Activated T-cell treated with anti-CD3 and anti-CD28 coated beads, Interleukin-2, amount 50 U/mL, for 72 hours (primary cell): Measurements from ENCODE around the gene EPAS1. TPM values are rescaled to one million over a fixed set of nuclear protein-coding genes. Genes with fewer than 3 reads are reported as not detected.

Experiments
- ATAC-seq, 2 donors: fragments of 150-1000 bp; cut with Tn5 transposase; replicated peaks in 1 of 2; 2 replicates each; pipeline ENCODE4 v1.10.0; 2021; ENCODE audit warnings: moderate library complexity in 2 of 2, mild to moderate bottlenecking in 1 of 2
- DNase-seq, 2 donors: peaks; one replicate each; pipeline ENCODE4 v3.0.0; 2021 to 2022; ENCODE audit warnings: mixed read lengths in 1 of 2
- H3K27ac Mint-ChIP-seq: one replicate; pipeline ENCODE4 v1.8.0; 2022; ENCODE audit warnings: mild to moderate bottlenecking, moderate library complexity, mixed read lengths
- H3K27me3 Mint-ChIP-seq: one replicate; pipeline ENCODE4 v1.8.0; 2022; ENCODE audit warnings: low read depth, mixed read lengths
- H3K36me3 Mint-ChIP-seq, 2 donors: one replicate each; pipeline ENCODE4 v1.8.0; 2022; ENCODE audit warnings: mixed read lengths in 2 of 2, mild to moderate bottlenecking in 1 of 2; ENCODE audit not compliant: insufficient read depth in 2 of 2
- H3K4me1 Mint-ChIP-seq: one replicate; pipeline ENCODE4 v1.8.0; 2022; ENCODE audit warnings: low read depth, mixed read lengths
- H3K4me3 Mint-ChIP-seq, 2 donors: one replicate each; pipeline ENCODE4 v1.8.0; 2022; ENCODE audit warnings: mild to moderate bottlenecking in 2 of 2, mixed read lengths in 2 of 2, moderate library complexity in 2 of 2
- H3K9me3 Mint-ChIP-seq, 2 donors: one replicate each; pipeline ENCODE4 v1.8.0; 2022; ENCODE audit warnings: mixed read lengths in 2 of 2
- total RNA-seq, 2 donors: library from RNA; stranded (reverse); gene quantifications; one replicate each; pipeline ENCODE4 v1.2.3, GENCODE V29; 2022

EPAS1 gene
- total RNA-seq, 2 donors from 2014 or later = 50.8 to 219 TPM

DNA sequence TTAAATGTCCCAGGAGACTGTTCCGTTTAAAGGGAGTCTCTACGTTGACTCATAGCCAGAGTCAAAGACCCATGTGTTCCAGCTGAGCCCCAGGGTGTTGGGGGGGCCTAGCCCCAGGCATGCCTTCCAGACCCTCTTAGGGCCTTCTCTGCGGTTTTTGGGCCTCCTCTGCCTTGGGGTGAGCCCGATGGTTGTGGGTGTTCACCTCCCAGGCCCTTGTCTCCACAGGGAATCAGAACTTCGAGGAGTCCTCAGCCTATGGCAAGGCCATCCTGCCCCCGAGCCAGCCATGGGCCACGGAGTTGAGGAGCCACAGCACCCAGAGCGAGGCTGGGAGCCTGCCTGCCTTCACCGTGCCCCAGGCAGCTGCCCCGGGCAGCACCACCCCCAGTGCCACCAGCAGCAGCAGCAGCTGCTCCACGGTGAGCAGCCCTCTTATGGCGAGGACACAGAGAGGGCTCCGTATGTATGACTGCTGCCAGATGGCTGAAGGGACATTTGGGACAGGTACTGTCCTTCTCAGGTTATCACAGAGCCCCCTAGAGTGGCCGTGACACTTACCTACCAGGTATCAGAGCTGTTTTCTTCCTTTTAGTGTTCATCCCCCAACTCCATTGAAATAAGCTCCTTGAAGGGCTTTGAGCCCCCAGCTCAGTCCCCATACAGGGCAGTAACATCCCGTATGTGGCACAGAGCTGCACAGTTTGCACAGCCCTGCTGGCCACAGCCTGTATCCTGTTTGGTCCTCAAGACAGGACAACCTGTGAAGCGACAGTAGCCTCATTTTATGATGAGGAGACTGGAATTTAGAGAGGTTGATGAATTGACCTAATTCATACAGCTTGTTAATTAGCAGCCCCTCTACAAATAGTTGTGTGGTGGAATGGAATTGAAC, 80.7 kb downstream of the EPAS1 start:
- no peak overlapping the region for H3K4me3 Mint-ChIP-seq
- no peaks in the 10 kb centered on the region for H3K27me3 Mint-ChIP-seq
- H3K4me1 Mint-ChIP-seq = no peaks in the 10 kb centered on the region
- no peak for DNase-seq
- H3K9me3 Mint-ChIP-seq = no peaks in the 10 kb centered on the region
- no peak overlapping the region for H3K27ac Mint-ChIP-seq
- H3K36me3 Mint-ChIP-seq = peaks cover 0 to 1% of the 10 kb centered on the region in 2 donors
- ATAC-seq = no peak

DNA sequence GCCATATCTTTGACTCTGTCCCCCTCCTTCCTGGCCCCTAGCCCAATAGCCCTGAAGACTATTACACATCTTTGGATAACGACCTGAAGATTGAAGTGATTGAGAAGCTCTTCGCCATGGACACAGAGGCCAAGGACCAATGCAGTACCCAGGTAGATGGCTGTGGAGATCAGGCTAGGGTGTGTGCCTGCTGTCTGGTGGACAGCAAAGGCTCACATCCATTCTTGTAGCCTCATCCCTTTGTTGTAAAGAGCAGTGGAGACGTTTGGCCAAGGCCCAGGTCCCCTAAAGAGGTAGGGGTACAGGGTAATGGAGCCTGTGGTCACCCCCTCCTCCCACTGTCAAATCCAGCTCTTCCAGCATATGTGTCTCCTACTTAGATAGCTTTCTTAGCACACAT, 81.4 kb downstream of the EPAS1 start:
- peak overlapping the region; percentile 61 for H3K27ac Mint-ChIP-seq
- ATAC-seq (no peak), DNase-seq (no peak)
- peaks cover 0 to 1% of the 10 kb centered on the region in 2 donors for H3K36me3 Mint-ChIP-seq
- no peaks in the 10 kb centered on the region for H3K27me3 Mint-ChIP-seq
- H3K4me1 Mint-ChIP-seq = no peaks in the 10 kb centered on the region
- H3K4me3 Mint-ChIP-seq = no peak overlapping the region
- no peaks in the 10 kb centered on the region for H3K9me3 Mint-ChIP-seq

DNA sequence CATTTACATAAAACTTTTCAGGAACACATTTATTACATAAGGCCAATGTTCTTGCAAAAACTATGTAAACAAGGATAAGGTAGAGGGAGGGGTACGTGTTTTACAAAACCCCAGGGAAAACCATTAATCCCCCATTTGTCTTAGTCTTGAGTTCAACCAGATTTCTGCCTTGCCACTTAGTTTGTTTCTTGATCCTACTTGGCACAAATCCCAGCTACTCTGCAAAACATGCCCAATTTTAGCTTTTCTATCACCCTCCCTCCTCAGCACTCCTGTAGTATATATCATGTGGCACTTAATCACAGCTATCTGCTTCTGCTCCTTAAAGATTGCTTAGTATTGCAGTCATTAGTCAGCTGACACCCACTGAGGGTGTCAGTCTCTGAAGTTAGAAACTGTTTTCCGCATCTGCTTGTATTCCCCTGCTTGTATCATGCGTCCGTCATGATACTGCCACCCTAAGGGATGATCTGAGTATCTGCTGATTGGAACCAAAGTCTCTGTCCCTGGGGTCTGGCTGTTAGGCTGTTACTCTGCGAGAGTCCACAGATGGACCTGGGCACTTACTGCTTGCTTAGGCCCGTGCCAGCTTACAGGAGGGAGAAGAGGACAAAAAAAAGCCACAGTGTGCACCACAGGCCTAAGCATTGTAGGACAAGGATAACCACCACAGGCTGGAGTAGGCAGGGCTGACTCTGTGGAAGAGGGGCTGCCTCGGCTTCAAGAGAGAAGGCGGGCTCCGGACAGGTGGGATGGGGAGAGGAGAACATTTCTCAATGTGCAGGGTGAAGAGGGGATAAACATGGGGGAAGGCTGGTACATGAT, 82.2 kb downstream of the EPAS1 start:
- H3K4me3 Mint-ChIP-seq = no peak overlapping the region
- H3K27me3 Mint-ChIP-seq = no peaks in the 10 kb centered on the region
- H3K36me3 Mint-ChIP-seq = peaks cover 0 to 1% of the 10 kb centered on the region in 2 donors
- no peaks in the 10 kb centered on the region for H3K4me1 Mint-ChIP-seq
- H3K27ac Mint-ChIP-seq = no peak overlapping the region
- ATAC-seq (no peak), DNase-seq (no peak)
- H3K9me3 Mint-ChIP-seq = no peaks in the 10 kb centered on the region

DNA sequence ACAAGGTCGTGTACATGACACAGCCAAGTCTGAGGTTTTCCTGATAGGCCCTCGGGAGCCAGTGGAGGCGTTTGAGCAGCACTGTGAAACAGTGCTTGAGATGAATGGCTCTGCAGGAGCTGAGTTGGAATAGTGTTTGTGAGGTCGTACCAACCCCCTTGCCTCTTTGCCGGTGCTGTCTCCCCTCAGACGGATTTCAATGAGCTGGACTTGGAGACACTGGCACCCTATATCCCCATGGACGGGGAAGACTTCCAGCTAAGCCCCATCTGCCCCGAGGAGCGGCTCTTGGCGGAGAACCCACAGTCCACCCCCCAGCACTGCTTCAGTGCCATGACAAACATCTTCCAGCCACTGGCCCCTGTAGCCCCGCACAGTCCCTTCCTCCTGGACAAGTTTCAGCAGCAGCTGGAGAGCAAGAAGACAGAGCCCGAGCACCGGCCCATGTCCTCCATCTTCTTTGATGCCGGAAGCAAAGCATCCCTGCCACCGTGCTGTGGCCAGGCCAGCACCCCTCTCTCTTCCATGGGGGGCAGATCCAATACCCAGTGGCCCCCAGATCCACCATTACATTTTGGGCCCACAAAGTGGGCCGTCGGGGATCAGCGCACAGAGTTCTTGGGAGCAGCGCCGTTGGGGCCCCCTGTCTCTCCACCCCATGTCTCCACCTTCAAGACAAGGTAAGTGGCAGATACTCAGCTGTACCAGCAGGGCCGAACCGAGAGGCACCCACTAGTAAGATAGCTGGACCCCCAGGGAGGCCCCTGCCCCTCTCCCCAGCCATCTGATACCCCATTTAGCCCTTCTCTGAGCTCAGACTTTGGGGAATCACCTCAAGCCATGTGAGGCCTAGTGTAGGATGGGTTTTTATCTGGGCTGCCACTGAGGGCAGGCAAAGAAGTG, 83.1 kb downstream of the EPAS1 start:
- ATAC-seq (no peak), DNase-seq (no peak)
- H3K36me3 Mint-ChIP-seq = peaks cover 0 to 1% of the 10 kb centered on the region in 2 donors
- no peaks in the 10 kb centered on the region for H3K4me1 Mint-ChIP-seq
- no peaks in the 10 kb centered on the region for H3K27me3 Mint-ChIP-seq
- no peak overlapping the region for H3K4me3 Mint-ChIP-seq
- H3K27ac Mint-ChIP-seq = no peak overlapping the region
- no peaks in the 10 kb centered on the region for H3K9me3 Mint-ChIP-seq

DNA sequence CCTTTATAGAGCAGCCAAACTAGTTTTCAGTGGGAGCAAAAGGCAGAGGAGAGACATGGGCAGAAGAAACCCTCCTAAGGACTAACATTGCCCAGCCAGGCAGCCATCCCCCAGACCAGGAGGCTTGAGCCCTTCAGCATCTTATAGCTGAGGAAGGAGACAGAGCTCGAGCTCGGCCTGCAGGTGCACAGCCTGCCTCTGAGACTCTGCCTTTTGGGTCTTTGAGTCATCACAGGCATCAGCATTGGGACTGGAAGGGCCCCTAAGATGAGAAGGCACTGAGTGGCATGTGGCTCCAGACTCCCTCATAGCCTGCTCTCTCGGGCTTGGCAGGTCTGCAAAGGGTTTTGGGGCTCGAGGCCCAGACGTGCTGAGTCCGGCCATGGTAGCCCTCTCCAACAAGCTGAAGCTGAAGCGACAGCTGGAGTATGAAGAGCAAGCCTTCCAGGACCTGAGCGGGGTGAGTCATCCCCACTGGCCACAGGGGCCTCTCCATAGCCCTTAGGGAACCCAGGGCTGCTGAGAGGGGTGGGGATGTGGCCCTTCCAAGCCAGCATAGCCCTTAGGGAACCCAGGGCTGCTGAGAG, 84.1 kb downstream of the EPAS1 start:
- Mint-ChIP-seq H3K27me3 (no peaks in the 10 kb centered on the region), H3K4me1 (no peaks in the 10 kb centered on the region), H3K27ac (no peak overlapping the region), H3K36me3 (peaks cover 0 to 1% of the 10 kb centered on the region in 2 donors), H3K4me3 (no peak overlapping the region), H3K9me3 (no peaks in the 10 kb centered on the region)
- DNase-seq = no peak
- no peak for ATAC-seq

DNA sequence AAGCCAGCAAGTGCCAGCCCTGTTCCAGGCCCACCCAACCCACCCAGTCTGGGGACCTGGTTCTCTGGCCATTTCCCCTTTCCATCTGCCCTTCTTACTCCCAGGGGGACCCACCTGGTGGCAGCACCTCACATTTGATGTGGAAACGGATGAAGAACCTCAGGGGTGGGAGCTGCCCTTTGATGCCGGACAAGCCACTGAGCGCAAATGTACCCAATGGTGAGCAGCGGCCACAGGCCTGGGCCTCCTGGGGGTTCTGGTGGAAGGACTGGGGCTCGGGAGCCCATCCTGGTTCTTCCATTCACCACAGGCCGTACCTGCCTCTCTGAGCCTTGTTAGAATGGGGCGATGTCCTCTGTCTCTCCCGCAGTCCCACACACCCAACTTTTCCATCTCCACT, 84.7 kb downstream of the EPAS1 start:
- no peak overlapping the region for H3K4me3 Mint-ChIP-seq
- no peaks in the 10 kb centered on the region for H3K27me3 Mint-ChIP-seq
- no peaks in the 10 kb centered on the region for H3K9me3 Mint-ChIP-seq
- H3K27ac Mint-ChIP-seq = no peak overlapping the region
- DNase-seq (no peak), ATAC-seq (no peak)
- H3K36me3 Mint-ChIP-seq = peaks cover 0 to 1% of the 10 kb centered on the region in 2 donors
- no peaks in the 10 kb centered on the region for H3K4me1 Mint-ChIP-seq

DNA sequence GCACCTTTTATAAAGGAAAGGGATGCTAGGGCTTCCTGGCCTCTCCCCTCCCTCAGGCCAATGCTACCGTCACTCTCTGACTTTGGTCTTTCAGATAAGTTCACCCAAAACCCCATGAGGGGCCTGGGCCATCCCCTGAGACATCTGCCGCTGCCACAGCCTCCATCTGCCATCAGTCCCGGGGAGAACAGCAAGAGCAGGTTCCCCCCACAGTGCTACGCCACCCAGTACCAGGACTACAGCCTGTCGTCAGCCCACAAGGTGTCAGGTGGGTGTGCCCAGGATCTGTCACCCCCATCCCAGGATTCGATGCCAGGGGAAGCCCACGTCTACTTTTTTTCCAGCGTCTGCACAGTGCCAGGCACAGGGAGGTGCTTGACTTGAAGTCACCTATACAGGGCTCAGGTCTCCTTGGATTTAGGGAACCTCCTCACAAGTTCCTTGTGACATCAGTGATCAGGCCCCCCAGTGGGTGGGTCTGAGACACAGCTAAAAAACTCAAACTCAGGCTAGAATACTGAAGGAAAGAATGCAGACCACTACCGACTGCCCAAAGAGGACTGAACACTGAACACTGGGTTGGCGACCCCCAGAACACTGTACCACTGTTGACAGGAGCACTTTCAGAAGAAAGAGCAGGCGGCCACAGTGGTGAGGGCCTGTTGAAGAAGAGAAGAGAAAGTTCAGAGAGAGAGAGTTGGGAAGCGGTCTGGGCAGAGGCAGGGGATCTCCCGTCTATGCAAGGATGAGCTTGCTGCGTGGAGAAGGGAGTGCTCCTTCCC, 85.3 kb downstream of the EPAS1 start:
- Mint-ChIP-seq H3K27me3 (no peaks in the 10 kb centered on the region), H3K36me3 (peaks cover 0 to 1% of the 10 kb centered on the region in 2 donors), H3K4me1 (no peaks in the 10 kb centered on the region), H3K4me3 (no peak overlapping the region), H3K9me3 (no peaks in the 10 kb centered on the region), H3K27ac (no peak overlapping the region)
- ATAC-seq = no peak
- no peak for DNase-seq

DNA sequence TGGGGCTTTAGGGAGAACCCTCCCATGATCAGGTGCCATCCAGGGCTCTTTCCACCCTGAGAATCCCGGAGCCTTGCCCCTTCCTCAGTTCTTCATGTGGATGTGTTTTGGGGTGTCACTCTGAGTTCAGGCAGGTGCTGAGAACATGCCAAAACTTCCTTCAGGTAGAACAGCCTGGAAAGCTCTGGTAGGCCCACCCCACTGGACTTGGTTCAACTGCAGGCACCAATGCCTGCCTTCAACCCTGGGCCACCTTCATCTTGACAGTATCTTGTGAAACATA, 85.8 kb downstream of the EPAS1 start:
- Mint-ChIP-seq H3K36me3 (peaks cover 0 to 1% of the 10 kb centered on the region in 2 donors), H3K4me1 (no peaks in the 10 kb centered on the region), H3K27me3 (no peaks in the 10 kb centered on the region), H3K9me3 (no peaks in the 10 kb centered on the region), H3K4me3 (no peak overlapping the region), H3K27ac (no peak overlapping the region)
- ATAC-seq (no peak), DNase-seq (no peak)

DNA sequence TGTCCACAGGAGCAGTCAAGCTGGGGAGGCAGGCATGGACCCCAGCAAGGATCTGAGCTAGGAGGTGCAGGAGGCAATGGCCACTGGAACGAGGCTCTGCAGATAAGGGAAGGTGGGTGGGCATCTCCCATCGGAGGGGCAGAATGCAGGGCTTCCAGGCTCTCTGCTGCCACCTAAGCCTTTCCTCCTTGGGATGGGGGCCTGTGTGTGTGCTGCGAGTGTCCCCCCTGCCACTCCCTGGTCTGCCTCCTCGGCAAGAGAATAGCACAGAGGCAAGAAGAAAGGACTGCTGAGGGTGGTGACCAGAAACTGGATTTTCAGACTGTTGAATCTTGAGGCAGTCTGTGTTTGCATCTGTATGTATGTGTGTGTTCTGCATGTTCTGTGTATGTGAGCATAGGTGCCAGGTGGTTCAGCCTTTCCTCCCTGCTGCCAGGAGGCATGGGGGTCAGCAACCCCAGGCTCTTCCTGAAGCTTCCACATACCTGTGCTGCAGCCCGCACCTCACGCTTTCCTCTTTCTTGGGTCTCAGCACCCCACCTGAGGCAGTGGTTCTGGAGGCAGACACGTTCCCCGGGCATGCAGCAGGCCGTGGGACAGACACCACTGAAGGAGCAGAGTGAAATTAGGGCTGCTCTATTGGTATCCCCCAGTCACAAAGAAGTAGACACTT, 86.7 kb downstream of the EPAS1 start:
- Mint-ChIP-seq H3K36me3 (peaks cover 0 to 1% of the 10 kb centered on the region in 2 donors), H3K27ac (no peak overlapping the region), H3K9me3 (no peaks in the 10 kb centered on the region), H3K4me3 (no peak overlapping the region), H3K27me3 (no peaks in the 10 kb centered on the region), H3K4me1 (no peaks in the 10 kb centered on the region)
- DNase-seq (no peak), ATAC-seq (no peak)

DNA sequence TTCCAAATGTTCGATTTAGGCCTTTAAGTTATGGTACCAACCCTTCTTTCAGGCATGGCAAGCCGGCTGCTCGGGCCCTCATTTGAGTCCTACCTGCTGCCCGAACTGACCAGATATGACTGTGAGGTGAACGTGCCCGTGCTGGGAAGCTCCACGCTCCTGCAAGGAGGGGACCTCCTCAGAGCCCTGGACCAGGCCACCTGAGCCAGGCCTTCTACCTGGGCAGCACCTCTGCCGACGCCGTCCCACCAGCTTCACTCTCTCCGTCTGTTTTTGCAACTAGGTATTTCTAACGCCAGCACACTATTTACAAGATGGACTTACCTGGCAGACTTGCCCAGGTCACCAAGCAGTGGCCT, 87.2 kb downstream of the EPAS1 start:
- ATAC-seq = no peak
- no peaks in the 10 kb centered on the region for H3K9me3 Mint-ChIP-seq
- peak overlapping the region; percentile 7 for H3K27ac Mint-ChIP-seq
- no peaks in the 10 kb centered on the region for H3K27me3 Mint-ChIP-seq
- peaks cover 0 to 1% of the 10 kb centered on the region in 2 donors for H3K36me3 Mint-ChIP-seq
- H3K4me1 Mint-ChIP-seq = no peaks in the 10 kb centered on the region
- DNase-seq = no peak
- no peak overlapping the region for H3K4me3 Mint-ChIP-seq

DNA sequence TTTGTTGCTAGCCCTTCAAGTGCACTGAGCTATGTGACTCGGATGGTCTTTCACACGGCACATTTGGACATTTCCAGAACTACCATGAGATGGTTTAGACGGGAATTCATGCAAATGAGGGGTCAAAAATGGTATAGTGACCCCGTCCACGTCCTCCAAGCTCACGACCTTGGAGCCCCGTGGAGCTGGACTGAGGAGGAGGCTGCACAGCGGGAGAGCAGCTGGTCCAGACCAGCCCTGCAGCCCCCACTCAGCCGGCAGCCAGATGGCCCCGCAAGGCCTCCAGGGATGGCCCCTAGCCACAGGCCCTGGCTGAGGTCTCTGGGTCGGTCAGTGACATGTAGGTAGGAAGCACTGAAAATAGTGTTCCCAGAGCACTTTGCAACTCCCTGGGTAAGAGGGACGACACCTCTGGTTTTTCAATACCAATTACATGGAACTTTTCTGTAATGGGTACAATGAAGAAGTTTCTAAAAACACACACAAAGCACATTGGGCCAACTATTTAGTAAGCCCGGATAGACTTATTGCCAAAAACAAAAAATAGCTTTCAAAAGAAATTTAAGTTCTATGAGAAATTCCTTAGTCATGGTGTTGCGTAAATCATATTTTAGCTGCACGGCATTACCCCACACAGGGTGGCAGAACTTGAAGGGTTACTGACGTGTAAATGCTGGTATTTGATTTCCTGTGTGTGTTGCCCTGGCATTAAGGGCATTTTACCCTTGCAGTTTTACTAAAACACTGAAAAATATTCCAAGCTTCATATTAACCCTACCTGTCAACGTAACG, 88.8 kb downstream of the EPAS1 start:
- no peak overlapping the region for H3K27ac Mint-ChIP-seq
- H3K36me3 Mint-ChIP-seq = peaks cover 0 to 1% of the 10 kb centered on the region in 2 donors
- no peaks in the 10 kb centered on the region for H3K27me3 Mint-ChIP-seq
- DNase-seq (no peak), ATAC-seq (no peak)
- H3K9me3 Mint-ChIP-seq = no peaks in the 10 kb centered on the region
- no peak overlapping the region for H3K4me3 Mint-ChIP-seq
- no peaks in the 10 kb centered on the region for H3K4me1 Mint-ChIP-seq
